Vein endothelial cell (primary cell): Measurements from ENCODE around the gene SIK3. TPM values are rescaled to one million over a fixed set of nuclear protein-coding genes. Genes with fewer than 3 reads are reported as not detected.

Experiments
- small RNA-seq: library from RNA; depleted of rRNA; stranded (forward); fragments of <200 nt; gene quantifications from one replicate; pipeline ENCODE3, GENCODE V24; 2012
- total RNA-seq: library from RNA; depleted of rRNA; stranded (reverse); fragments of >200 nt; gene quantifications from 2 replicates; pipeline ENCODE4 v1.2.3, GENCODE V29; 2012

SIK3 gene
- total RNA-seq: 13.9 and 16.7 TPM in 2 replicates

DNA sequence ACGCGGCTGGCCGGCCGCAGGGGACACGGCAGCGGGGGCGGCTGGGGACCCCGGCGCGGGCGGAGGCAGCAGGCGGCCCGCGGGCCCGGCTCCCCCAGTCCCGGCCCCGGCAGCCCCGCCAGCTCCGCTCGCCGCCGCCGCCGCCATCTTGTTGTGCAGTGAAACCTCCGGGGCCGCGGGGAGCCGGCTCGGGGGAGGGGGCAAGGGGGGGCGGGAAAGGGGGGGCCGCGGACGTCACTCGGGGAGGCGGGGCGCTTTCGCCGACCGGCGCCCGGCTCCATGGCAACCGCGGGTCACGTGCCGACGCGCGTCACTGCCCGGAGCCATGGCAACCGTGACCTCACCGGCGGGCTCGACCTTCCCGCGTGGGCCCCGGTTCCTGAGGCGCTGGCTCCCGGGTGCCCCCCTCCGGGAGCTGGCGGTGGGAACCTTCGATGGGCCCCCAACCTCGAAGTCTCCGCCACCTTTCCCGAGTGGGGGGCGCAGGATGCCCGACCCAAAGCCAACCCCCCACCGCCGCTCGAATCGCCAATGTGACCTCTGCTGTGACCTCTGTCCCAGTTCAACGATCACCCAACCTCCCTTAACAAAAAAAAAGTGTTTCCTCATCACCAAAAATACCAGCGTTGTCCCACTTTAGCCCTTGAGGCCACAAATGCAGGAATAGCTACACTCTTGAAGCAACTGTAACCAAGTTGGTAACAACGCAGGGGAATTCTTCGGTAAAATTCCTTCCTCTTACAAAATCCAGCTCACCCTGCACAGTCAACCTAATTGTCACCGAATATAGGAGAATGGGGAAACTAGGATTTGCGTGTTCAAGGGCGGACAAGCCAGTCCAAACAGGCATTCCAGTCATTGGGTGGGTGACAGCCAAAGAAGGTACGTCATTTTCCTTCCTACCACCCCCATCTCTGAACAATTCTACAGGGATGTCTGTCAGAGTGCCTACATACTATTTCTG lies at the start of gene SIK3:
Gene SIK3 (minus strand): TSS at position 160 of the 964 bp plus-strand sequence. CDS start 13 bp downstream, at position 147.

GRCh38 chr11:117143871-117144476 lies 45.7 kb upstream of the SIK3 start, which contains the start of gene PAFAH1B2:
Gene PAFAH1B2, plus strand, starts transcription at chr11:117144287. Its CDS starts 8,161 bp downstream, at chr11:117152448.

GRCh38 chr11:116837231-116838091 lies 260.8 kb downstream of the SIK3 start, which contains the start of gene APOA1:
Gene APOA1, minus strand, starts transcription at chr11:116837622. Its CDS starts 235 bp downstream, at chr11:116837387.

GRCh38 chr11:116829525-116830183 lies 268.6 kb downstream of the SIK3 start, which contains the start of gene APOC3:
Gene APOC3, plus strand, starts transcription at chr11:116829907. Its CDS starts 676 bp downstream, at chr11:116830583.

GRCh38 chr11:116823031-116823843 lies 275.0 kb downstream of the SIK3 start, which contains the start of gene APOA4:
Gene APOA4, minus strand, starts transcription at chr11:116823304. Its CDS starts 113 bp downstream, at chr11:116823191.

Small RNA genes lying within 50 kb of the gene (small RNA-seq; reads per million reads assigned to genes)
- gene AP000936.3: not detected
- gene RNY4P6: 1.0 reads per million, percentile 60 among the genes with 10 or more reads in this experiment

Other genes with a start within 250 kb of the SIK3 start
- 174 and 201 TPM in 2 replicates for gene PAFAH1B2, start 45.9 kb upstream of the SIK3 start, total RNA-seq
- 13.1 and 17.3 TPM in 2 replicates for gene SIDT2, start 80.3 kb upstream of the SIK3 start, total RNA-seq
- gene TAGLN, start 100.9 kb upstream of the SIK3 start, total RNA-seq: 23.5 and 49.6 TPM in 2 replicates
- gene PCSK7, start 133.6 kb upstream of the SIK3 start, total RNA-seq: 45.1 and 50.2 TPM in 2 replicates
- gene RNF214, start 134.2 kb upstream of the SIK3 start, total RNA-seq: 14.2 and 14.4 TPM in 2 replicates
- 3.7 and 4.6 TPM in 2 replicates for gene BACE1-AS, start 192.9 kb upstream of the SIK3 start, total RNA-seq
- 16.3 and 16.5 TPM in 2 replicates for gene BACE1, start 217.8 kb upstream of the SIK3 start, total RNA-seq
- gene CEP164, start 229.4 kb upstream of the SIK3 start, total RNA-seq: 30.1 and 36.5 TPM in 2 replicates